Duodenal mucosa (tissue), 2 donors: ENCODE data around the gene WDR45.

ENCODE experiments used
- H3K27ac ChIP-seq: one replicate; pipeline ENCODE4 v1.7.0; 2013; ENCODE audit warnings: low read depth, low read length
- H3K27me3 ChIP-seq, 2 donors: one replicate each; pipeline ENCODE4 v1.7.0; 2013; ENCODE audit warnings: low read length in 2 of 2, control low read depth in 1 of 2; ENCODE audit not compliant: insufficient read depth in 2 of 2, control insufficient read depth in 1 of 2
- H3K36me3 ChIP-seq, 2 donors: one replicate each; pipeline ENCODE4 v1.7.0; 2013; ENCODE audit warnings: low read length in 2 of 2, control low read depth in 1 of 2; ENCODE audit not compliant: insufficient read depth in 2 of 2, control insufficient read depth in 1 of 2
- H3K4me1 ChIP-seq, 2 donors: one replicate each; pipeline ENCODE4 v1.7.0; 2013; ENCODE audit warnings: low read length in 2 of 2, control low read depth in 1 of 2; ENCODE audit not compliant: insufficient read depth in 2 of 2, control insufficient read depth in 1 of 2
- H3K4me3 ChIP-seq, 2 donors: one replicate each; pipeline ENCODE4 v1.7.0; 2013; ENCODE audit warnings: low read length in 2 of 2, low read depth in 1 of 2
- H3K9ac ChIP-seq, 2 donors: one replicate each; pipeline ENCODE4 v1.7.0; 2013; ENCODE audit warnings: low read length in 2 of 2, low read depth in 1 of 2
- H3K9me3 ChIP-seq, 2 donors: one replicate each; pipeline ENCODE4 v1.7.0; 2013; ENCODE audit warnings: low read length in 2 of 2, control low read depth in 1 of 2; ENCODE audit not compliant: control insufficient read depth in 1 of 2

WDR45 gene

GRCh38 chrX:49108641-49109040, 29.0 kb upstream of the WDR45 start:
- no peaks in the 10 kb centered on the region for H3K4me1 ChIP-seq
- H3K9me3 ChIP-seq, result no peaks in the 10 kb centered on the region
- H3K4me3 ChIP-seq, result no peak overlapping the region
- no peak overlapping the region for H3K9ac ChIP-seq
- H3K27me3 ChIP-seq, result no peaks in the 10 kb centered on the region
- H3K36me3 ChIP-seq, result peaks cover 15 to 23% of the 10 kb centered on the region in 2 donors
- H3K27ac ChIP-seq, result no peak overlapping the region

GRCh38 chrX:49106930-49107329, 27.2 kb upstream of the WDR45 start:
- H3K4me3 ChIP-seq, result no peak overlapping the region
- H3K36me3 ChIP-seq, result peaks cover 5 to 7% of the 10 kb centered on the region in 2 donors
- no peak overlapping the region for H3K9ac ChIP-seq
- no peaks in the 10 kb centered on the region for H3K9me3 ChIP-seq
- no peaks in the 10 kb centered on the region for H3K27me3 ChIP-seq
- no peaks in the 10 kb centered on the region for H3K4me1 ChIP-seq
- H3K27ac ChIP-seq, result no peak overlapping the region

GRCh38 chrX:49106296-49106695, 26.6 kb upstream of the WDR45 start:
- no peak overlapping the region for H3K9ac ChIP-seq
- H3K4me1 ChIP-seq, result peaks cover 0 to 3% of the 10 kb centered on the region in 2 donors
- no peak overlapping the region for H3K4me3 ChIP-seq
- peaks cover 5% of the 10 kb centered on the region in 2 donors for H3K36me3 ChIP-seq
- no peaks in the 10 kb centered on the region for H3K27me3 ChIP-seq
- H3K27ac ChIP-seq, result no peak overlapping the region
- no peaks in the 10 kb centered on the region for H3K9me3 ChIP-seq

- no peak overlapping the region for H3K27ac ChIP-seq
- H3K9me3 ChIP-seq, result no peaks in the 10 kb centered on the region
- no peaks in the 10 kb centered on the region for H3K36me3 ChIP-seq
- no peaks in the 10 kb centered on the region for H3K27me3 ChIP-seq
- H3K4me3 ChIP-seq, result no peak overlapping the region
- no peak overlapping the region for H3K9ac ChIP-seq
- H3K4me1 ChIP-seq, result peaks cover 0 to 3% of the 10 kb centered on the region in 2 donors
Observed at GRCh38 chrX:49103637-49104036, 23.9 kb upstream of the WDR45 start.

GRCh38 chrX:49102190-49102589, 22.5 kb upstream of the WDR45 start:
- Histone ChIP-seq H3K27me3 (no peaks in the 10 kb centered on the region), H3K27ac (no peak overlapping the region), H3K9ac (no peak overlapping the region), H3K36me3 (no peaks in the 10 kb centered on the region), H3K4me1 (peaks cover 0 to 3% of the 10 kb centered on the region in 2 donors), H3K4me3 (no peak overlapping the region), H3K9me3 (no peaks in the 10 kb centered on the region)

GRCh38 chrX:49101629-49101984, 21.9 kb upstream of the WDR45 start:
- H3K27ac ChIP-seq, result no peak overlapping the region
- peaks cover 0 to 3% of the 10 kb centered on the region in 2 donors for H3K4me1 ChIP-seq
- H3K36me3 ChIP-seq, result no peaks in the 10 kb centered on the region
- H3K4me3 ChIP-seq, result peak overlapping the region; percentile 76 to 83
- H3K9me3 ChIP-seq, result no peaks in the 10 kb centered on the region
- H3K9ac ChIP-seq, result peak overlapping the region; percentile 47 to 48
- H3K27me3 ChIP-seq, result no peaks in the 10 kb centered on the region

- H3K27me3 ChIP-seq, result no peaks in the 10 kb centered on the region
- H3K27ac ChIP-seq, result peak overlapping the region; percentile 73
- H3K9ac ChIP-seq, result peak overlapping the region; percentile 73
- H3K4me3 ChIP-seq, result peak overlapping the region; percentile 76 to 83
- H3K9me3 ChIP-seq, result no peaks in the 10 kb centered on the region
- H3K36me3 ChIP-seq, result no peaks in the 10 kb centered on the region
- peaks cover 0 to 3% of the 10 kb centered on the region in 2 donors for H3K4me1 ChIP-seq
Observed at GRCh38 chrX:49100704-49101628, 21.3 kb upstream of the WDR45 start.

- no peaks in the 10 kb centered on the region for H3K36me3 ChIP-seq
- no peaks in the 10 kb centered on the region for H3K27me3 ChIP-seq
- H3K9ac ChIP-seq, result no peak overlapping the region
- no peaks in the 10 kb centered on the region for H3K9me3 ChIP-seq
- no peaks in the 10 kb centered on the region for H3K4me1 ChIP-seq
- H3K27ac ChIP-seq, result no peak overlapping the region
- H3K4me3 ChIP-seq, result no peak overlapping the region
Observed at GRCh38 chrX:49096419-49096818, 16.7 kb upstream of the WDR45 start.

- Histone ChIP-seq H3K9ac (no peak overlapping the region), H3K36me3 (no peaks in the 10 kb centered on the region), H3K9me3 (no peaks in the 10 kb centered on the region), H3K4me1 (no peaks in the 10 kb centered on the region), H3K4me3 (no peak overlapping the region), H3K27ac (no peak overlapping the region), H3K27me3 (no peaks in the 10 kb centered on the region)
Observed at GRCh38 chrX:49089553-49089952, 9.9 kb upstream of the WDR45 start.

- Histone ChIP-seq H3K27me3 (no peaks in the 10 kb centered on the region), H3K9me3 (no peaks in the 10 kb centered on the region), H3K9ac (no peak overlapping the region), H3K4me1 (peaks cover 5 to 6% of the 10 kb centered on the region in 2 donors), H3K27ac (no peak overlapping the region), H3K36me3 (peaks cover 0 to 5% of the 10 kb centered on the region in 2 donors), H3K4me3 (no peak overlapping the region)
Observed at GRCh38 chrX:49082271-49082871, 2.7 kb upstream of the WDR45 start.
